Inflammatory macrophage (primary cell): ENCODE results near the gene TEX261.
"Not testable (repeated sequence)": the region's sequence is repeated elsewhere in the genome, so short reads cannot be mapped to it uniquely, and the experiment has no call there.

Experiments used
- DNase-seq, 2 donors: peaks; one replicate each; pipeline ENCODE4 v3.0.0-alpha.2; 2020 to 2022
- total RNA-seq, 18 experiments: gene quantifications; one replicate each; lab custom pipeline; 2026; ENCODE audit warnings: mixed read lengths in 6 of 18, inconsistent platforms in 2 of 18; lab: John Stamatoyannopoulos, UW

TEX261 gene
- total RNA-seq, result 24.2 to 59.9 (median 36.5) reads per million in 18 experiments

DNA sequence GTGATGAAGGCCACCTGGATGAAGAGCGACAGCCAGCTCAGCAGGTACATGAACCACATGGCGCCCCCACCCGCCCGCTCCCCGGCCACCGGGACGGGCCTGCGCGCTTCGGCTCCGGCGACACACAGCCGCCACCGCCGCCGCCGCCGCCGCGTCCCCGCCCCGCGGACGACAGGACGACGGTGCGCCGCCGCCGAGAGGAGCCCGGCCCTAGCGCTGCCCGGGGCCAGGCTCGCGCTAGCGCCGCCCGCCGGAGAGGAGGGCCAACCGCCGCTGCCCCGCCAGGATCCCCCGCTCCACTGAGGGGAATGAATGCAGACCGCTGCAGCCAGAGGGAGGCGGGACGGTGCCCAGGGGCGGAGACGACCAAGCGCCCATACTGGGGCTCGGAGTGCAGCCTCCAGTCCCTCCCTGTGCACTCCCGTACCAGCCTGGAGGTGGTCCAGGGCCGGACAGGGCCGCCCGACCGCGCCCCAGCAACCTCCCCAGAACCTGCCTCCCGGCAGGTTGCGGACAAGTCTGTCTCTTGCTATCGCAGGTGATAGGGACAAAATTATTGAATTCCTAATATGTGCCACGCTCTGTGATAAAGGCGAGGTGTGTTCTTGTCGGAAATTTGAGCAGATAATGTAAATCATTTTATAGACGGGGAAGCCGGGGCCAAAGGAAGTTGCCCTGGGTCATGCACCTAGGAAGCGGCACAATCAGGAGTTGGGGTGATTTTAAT, at the start of gene TEX261:
TEX261 (minus strand) TSS at position 175 of the 727 bp plus-strand sequence; CDS start at position 59, 116 bp downstream.
- DNase-seq, result peak; percentile 92

DNA sequence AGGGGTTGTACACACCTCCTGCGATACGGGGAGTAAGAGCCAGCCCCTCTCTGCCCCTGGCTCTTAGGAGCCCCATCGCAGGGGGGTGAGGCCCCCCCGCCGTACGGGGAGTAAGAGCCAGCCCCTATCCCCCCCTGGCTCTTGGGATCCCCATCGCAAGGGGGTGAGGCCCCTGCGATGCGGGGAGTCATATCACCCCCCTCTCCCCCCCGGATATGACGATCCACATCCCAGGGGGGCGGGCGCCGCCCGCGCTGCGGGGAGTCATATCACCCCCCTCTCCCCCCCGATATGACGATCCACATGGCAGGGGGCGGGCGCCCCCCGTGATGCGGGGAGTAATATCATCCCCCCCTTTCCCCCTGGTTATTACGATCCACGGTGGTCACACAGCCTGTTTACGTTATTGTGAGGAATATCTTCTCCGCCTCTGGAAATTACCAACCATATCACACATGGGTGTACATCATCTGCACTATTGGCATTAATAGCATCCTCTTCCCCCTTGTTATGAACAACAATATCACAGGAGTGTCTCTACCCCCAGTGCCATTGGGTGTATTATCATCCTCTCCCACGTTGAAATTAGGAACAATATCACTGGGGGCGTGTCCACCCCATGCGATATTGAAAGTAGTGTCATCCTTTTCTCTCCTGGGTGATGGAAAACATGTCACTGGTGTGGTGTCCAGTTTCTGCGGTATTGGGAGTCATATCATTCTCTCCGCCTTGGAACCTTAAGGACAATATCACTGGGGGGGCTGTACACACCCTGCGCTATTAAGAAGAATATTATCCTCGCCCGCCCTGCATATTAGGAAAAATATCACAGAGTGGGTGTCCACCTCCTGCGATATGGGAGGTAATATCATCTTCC, 49.1 kb upstream of the TEX261 start:
- DNase-seq, result no peak

DNA sequence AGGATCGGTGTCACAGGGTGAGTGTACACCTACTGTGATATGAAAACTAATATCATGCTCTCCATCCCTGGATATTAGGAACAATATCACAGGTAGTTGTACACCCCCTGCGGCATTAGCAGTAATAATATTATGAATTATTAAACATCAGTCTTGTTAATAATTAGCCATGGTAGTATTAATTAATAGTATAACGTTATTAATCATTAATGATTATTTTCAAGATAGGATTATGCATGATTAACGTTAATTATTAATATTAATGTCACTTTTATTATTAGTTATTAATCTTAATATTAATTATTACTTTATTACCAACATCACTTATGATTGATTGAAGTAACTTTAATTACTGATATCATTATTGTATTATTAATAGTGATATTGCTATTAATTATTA, 47.6 kb upstream of the TEX261 start:
- DNase-seq, result no peak

DNA sequence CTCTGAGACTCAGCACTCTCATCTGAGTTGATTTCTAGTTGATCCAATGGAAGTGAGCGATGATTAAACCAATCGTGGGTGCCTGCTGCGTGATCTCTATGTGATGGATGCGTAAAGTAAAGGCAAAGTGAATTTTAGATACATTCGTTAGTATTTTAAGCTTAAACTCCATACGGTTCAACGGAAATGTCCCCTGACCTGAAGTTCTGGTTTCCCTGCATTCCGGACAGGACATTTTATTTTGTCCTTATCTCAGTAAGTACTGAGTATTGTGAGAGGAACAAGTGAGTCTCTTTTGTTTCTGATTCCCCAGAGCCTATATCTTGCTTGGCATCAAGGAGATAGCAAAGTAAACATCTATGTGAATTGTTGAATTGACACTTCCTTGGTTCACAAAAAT, 41.6 kb upstream of the TEX261 start:
- DNase-seq, result not testable (repeated sequence)

DNA sequence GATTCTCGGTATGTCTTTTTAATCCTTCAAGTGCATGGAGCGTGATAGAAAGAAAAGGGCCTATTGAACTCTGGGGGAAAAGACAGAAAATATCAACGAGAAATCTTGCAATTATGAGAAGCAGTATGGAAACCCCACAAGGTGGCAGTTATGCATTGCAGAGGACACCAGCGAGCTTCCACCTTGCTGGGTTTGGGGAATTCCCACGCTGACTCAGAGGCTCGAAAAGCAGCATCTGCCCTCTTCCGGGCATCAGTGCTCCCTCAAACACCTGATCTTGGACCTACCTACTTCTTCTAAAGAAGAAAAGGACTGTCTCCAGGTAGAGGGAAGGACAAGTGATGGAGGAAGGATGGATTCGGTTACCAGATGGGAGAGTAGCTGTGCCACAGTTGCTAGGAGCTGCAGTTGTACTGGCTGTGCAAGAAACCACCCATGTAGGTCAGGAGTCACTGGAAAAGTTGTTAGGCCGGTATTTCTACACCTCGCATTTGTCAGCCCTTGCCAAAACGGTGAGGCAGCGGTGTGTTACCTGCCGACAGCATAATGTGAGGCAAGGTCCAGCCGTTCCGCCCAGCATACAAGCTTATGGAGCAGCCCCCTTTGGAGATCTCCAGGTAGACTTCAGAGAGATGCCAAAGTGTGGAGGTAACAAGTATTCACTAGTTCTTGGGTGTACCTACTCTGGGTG, 29.0 kb upstream of the TEX261 start:
- peak in 1 of 2 donors; percentile 31 for DNase-seq

DNA sequence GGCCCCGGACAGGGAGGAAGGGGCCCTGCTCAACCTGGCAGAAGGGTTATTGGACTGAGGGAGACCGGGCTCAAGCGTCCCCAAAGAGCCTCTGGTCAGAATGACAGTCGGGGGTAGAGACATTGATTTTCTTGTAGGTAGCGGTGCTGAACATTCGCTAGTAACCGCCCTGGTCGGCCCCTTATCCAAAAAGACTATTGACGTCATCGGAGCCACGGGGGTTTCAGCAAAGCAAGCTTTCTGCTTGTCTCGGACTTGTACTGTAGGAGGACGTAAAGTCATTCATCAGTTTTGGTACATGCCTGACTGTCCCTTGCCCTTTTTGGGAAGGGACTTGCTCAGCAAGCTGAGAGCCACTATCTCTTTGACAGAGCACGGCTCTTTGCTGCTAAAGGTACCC, 26.7 kb upstream of the TEX261 start:
- DNase-seq, result not testable (repeated sequence)

DNA sequence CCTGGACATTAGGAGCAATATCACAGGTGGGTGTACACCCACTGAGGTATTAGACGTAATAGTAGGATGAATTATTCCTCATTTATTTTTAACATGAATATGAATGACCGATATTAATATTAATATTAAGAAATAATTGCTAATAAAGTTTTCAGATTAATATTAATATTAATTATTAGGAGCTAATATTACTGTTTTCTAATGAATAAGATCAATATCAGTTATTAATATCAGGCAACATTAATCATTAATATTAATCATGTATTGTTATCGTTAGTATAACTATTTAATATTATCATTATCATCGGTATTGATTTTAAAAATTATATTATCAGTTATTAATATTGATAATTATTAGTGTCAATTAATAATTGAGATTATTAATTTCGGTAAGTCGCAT, 25.3 kb upstream of the TEX261 start:
- DNase-seq, result not testable (repeated sequence)

DNA sequence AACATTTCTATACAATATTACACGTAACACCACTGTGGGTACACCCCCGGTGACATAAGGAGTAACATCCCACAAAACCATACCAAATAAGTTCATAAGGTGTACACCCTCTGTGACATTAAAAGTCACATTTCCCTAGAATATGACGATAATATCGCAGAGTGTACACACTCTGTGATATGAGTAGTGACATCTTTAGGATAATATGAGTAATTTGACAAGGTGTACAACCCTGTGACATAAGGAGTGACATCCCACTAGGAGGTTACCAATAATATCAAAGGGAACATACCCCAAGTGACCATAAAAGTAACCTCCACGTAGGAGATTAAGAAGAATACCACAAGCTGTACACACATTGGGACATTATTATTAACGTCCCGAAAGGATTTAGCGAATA, 24.0 kb upstream of the TEX261 start:
- DNase-seq, result no peak

DNA sequence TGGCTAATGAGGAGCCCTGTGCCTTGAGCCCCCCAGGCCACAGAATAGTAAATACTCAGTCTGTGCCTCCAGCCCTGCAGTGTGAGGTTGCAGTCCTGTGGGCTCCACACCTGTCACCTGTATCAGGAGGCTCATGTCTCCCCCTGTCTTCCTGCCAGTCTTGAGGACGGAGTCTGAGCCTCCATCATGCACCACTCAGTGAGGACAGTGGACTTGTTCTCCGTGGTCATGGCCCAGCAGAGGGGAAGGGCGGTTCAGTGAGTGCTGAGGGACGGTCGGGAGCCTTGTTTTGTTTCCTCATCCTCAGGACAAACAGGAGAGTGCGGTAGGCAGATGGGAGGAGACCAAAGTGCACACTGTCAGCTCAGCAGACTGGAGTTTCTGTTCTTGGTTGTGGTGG, 17.1 kb upstream of the TEX261 start:
- DNase-seq, result not testable (repeated sequence)

DNA sequence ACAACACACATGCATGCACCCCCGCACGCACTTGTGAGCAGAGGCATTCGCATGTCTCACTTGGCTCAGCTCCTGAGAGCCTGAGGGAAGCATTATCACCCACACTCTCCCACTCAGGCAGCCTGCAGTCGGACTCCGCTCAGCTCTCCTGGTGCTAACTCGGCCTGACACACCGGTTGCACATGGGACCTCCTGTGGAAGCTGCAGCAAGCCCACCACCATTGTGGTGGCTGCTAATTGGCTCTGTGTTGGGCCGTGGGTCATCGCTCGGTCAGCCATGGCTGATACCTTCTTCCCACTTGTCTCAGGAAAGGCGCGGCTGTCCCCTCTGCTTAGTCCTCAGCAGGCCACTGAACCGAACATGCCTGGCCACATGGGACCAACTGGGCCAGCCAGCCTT, 13.7 kb upstream of the TEX261 start:
- DNase-seq, result no peak

DNA sequence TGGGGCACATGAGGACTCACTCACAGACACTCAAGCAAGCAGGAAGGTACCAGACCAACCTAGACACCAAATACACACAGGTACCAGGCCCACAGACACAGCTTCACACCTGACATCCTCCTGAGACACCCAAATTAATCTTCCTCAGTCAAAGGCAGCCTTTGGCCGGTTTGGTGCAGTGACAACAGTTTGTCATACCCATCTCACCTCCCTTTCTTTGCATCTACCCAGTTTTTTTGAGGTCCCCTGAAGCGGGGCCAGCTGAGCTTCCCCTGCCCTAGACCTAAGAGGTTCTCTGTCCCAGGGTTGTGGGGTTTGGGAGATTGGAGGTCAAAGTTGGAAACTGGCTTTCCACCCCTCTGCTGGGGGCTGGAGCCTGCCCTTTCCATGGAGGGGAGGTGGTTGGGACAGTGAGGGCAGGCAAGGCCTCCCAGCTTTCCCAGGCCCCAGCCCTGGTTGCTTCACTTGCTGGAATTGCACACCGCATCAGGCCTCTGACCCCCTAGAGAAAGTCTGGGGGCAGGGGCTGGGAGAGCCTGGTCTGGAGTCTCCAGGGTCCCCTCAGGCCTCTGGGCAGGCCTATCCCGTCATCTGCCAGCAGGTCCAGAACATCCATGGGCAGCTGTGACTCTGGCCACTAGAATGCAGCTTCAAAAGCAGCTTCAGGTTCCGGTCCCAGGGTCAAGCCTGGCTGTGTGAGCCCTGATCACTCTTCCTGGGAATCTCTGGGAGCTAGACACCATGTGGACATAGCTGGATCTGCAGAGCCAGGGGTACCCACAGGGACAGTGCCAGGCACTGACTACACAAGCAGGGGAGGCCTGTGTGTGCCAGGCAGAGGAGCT, 12.5 kb upstream of the TEX261 start:
- DNase-seq, result no peak

DNA sequence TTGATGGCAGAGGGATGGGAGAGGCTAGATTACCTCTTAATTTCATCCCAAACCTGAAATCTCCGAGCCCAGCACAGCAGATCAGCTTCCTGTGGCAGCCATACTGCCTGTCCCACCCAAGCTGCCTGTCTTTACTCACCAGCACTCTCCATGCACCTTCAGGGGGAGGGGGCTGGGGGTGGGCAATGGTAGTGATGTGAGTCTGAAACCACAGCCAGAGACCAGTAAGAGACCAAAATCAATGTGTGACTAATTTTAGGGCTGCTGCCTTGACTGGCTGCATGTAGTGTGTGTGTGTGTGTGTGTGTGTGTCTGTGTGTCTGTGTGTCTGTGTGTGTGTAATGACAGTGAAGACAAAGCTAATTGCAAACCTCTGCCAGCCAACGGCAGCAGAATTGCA, 11.7 kb upstream of the TEX261 start:
- no peak for DNase-seq

DNA sequence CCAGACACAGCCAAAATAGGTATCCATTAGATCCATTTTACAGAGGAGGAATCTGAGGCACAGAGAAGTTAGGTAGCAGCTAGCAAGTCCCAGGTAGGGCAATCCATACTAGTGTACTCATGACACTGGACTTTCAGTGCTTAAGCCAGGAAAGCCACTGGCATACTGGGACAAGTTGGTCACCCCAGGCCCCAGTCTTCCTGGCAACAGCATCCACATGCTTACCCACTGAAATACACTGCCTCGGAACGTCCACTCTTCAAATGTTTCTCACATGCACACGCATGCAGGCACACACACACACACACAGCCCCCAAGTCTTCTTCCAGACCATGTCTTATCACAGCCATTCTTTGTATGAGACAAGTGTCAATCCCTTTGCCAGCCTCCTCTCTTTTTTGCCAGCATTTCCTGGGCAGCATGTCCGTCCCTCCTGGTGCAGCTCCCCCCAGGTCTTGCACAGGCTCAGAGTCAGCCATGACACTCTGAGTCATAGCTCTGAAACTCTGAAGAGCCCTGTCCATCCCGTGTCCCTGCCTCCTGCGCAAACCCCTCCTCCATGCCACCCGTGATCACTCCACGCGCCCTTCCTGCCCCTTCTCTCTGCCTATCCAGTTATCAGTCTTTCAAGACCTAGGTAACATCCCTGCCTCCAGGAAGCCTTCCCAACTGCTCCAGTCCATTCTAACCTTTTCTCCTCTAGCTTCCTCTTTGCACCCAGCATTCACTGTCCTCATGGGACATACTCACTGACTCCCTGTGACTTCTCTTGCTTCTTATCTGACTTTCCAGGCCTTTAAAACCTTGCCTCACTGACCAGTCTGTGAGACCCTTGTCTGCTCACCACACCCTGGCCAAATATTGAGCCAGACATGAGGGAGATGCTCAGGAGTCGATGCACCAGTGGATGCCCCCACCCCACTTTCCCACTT, 10.9 kb upstream of the TEX261 start:
- DNase-seq, result no peak

DNA sequence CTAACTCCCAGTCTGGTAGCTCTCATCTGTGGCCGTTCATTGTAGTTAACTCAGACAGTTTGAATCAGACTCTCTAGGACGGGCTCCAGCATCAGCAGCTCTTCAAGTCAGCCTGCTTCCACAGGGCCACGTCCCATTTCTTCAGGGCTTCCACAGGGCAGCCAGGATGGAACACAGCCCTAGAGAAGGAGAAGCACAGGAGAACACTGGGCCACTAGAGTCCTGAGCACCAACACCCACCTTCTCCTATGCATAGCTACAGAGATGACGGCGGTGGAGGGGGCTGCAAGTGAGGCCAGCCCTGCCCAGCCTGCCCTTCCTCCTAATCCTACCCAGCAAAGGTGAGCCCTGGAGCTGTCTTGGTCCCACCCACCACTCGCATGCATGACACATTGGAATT, 10.2 kb upstream of the TEX261 start:
- DNase-seq, result no peak

DNA sequence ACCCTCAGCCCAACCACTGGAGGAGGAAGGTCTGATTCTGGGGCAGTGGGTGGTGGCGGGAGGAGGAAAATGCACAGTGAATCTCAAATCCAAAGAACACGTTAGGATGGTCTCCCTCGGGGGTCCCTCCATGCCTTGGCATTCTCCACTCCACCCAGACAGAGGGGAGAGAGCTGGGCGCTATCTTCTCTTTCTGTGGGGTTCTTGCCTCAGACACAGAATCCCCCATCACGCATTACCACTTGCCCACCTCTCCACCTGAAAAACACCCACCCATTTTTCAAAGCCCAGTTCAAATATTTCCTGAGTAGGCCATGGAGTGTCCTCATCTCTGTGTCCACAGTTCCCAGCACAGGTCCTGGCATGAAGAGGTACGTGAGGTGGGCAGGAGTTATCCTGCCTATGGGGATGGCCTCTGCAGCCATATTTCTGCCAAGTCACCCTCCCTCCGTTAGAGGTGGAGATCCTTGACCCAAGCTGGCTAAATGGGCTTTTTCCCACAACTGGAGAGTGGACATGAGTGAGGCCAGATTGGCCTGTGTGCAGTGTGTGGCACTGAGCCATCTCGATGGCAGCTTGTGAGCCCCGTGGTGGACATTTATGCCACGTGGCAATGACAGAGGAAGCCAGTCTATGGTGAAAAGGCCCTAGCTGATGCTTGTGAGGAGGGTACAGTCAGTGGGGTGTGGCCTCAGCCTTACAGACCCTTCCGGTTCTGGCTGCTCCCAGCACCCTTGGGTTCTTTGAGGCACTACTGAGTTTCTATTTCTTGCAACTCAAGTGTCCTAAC, 9.5 kb upstream of the TEX261 start:
- DNase-seq, result no peak

DNA sequence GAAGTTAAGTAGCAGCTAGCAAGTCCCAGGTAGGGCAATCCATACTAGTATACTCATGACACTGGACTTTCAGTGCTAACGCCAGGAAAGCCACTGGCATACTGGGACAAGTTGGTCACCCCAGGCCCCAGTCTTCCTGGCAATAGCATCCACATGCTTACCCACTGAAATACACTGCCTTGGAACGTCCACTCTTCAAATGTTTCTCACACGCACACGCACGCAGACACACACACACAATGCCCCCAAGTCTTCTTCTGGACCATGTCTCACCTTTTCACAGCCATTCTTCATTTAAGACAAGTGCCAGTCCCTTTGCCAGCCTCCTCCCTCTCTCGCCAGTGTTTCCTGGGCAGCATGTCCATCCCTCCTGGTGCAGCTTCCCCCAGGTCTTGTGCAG, 8.7 kb upstream of the TEX261 start:
- DNase-seq, result no peak

DNA sequence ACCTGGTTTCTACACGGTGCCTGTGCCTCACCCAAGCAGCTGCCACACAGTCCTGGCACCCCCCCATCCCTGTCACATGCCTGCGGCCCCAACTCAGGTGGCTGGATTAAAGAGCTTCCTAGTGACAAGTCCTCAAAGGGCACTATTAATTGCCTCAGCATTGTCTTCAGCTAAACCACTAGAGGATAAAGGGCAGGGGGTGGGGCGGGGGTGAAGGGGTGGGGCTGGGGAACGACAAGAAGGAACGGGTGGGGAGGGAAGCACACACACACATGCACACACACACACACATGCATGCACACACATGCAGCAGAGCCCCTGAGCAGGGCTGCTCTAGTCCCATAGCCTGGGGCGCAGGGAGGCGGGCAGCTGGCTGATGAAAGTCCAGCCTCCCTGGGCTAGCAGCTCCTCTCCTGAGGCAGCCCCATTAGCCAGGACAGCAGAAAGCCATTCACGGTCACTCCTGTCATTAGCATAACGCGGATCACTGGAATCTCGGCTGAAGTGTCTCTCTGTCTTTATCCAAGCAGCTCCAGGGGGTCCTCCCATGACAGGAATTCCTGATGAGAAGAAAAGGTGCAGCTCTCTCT, 7.4 kb upstream of the TEX261 start:
- DNase-seq, result no peak

DNA sequence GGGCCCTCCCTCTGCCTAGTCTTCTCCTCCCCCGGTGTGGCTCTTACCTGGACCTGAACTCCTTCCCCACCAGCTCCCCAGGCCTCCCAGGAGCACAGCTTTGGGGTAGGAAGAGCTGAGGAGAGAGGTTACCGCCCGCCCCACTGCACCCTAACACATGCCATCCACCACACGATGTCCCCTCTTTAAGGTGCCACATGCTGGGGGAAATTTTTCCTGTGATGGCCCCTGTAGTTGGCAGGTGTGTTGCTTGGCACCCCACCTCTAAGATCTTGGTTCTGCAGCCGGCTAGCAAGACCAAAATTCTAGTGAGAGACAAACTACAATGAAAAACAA, 6.9 kb upstream of the TEX261 start:
- no peak for DNase-seq

DNA sequence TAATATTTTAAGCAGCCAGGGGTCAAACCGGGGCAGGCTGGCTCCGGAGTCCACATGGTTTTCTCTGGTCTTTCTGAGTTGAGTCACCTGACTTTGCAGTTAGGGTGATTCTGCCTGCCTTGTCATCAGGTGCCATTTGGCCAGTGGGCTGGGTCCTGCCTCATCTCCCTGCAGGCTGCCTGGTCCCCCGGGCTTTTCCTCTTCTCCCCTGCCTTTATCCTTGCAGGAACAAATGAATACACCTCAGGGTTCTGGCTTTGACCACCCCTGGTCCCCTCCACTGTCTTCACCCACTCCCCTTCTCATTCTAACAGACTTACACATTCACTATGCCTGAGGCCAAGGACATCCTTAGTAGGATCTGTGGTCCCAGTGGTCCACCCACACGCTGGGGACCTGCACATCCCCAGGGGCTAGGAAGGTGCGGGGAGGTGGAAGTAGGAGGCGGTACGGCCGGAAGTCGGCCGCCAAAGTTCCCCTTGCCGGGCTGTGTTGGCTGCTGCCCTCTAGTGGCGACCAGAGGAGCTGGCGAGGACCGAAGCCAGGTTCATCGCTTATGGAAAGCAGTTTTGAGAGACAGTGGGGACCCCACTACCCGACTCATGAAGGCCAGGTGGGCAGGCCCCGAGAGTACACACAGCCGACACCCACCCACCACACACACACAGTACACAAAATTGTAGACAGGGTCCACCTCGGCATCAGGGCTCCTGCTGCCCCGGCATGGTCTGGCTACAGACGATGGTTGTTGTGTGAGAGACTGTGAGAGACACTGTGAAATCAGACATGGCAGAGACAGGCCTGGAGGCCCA, 6.3 kb upstream of the TEX261 start:
- peak; percentile 60 to 76 for DNase-seq
